Caco-2 (cell line): ENCODE results near the gene RTL1. TPM values are rescaled to one million over a fixed set of nuclear protein-coding genes. Genes with fewer than 3 reads are reported as not detected.

Experiments used
- BruUV-seq: library from RNA; stranded (reverse); fragments of 400-500 nt; replicated peaks from 2 replicates; lab custom pipeline; 2021; lab: Mats Ljungman, UMichigan
- CTCF ChIA-PET: fragments of 300-600 bp; sonication (Branson Sonifier 250); formaldehyde crosslinking; loops from one replicate; lab custom pipeline; 2022; ENCODE audit warnings: antibody characterized with exemption; lab: Charles Lee
- POLR2A ChIA-PET: fragments of 300-600 bp; sonication (Branson Sonifier 250); formaldehyde crosslinking; loops from one replicate; lab custom pipeline; 2022; ENCODE audit warnings: antibody characterized with exemption; lab: Charles Lee
- DNase-seq, 2 experiments: peaks; one replicate each; pipeline versions ENCODE4 v3.0.0 to v3.0.0-alpha.2; 2020 to 2022
- H3K27me3 ChIP-seq: replicated peaks from 2 replicates; pipeline ENCODE4 v1.6.0; 2011; ENCODE audit warnings: low read length; ENCODE audit not compliant: control insufficient read depth, insufficient read depth
- H3K36me3 ChIP-seq: 2 replicates; pipeline ENCODE4 v1.5.1; 2011; ENCODE audit warnings: low read length; ENCODE audit not compliant: control insufficient read depth, insufficient read depth
- H3K4me1 ChIP-seq: fragments of 250-450 bp; sonication (Bioruptor Pico); 2 replicates; pipeline ENCODE4 v1.5.1; 2020; ENCODE audit warnings: mild to moderate bottlenecking
- H3K4me3 ChIP-seq: 2 replicates; pipeline ENCODE4 v1.5.1; 2011; ENCODE audit warnings: low read depth, mild to moderate bottlenecking, control low read depth, low read length
- H3K9me3 ChIP-seq: fragments of 250-450 bp; sonication (Bioruptor Pico); 2 replicates; pipeline ENCODE4 v1.5.1; 2020; ENCODE audit warnings: mild to moderate bottlenecking, moderate library complexity
- H3K27ac Mint-ChIP-seq: one replicate; pipeline ENCODE4 v1.8.0; 2022; ENCODE audit warnings: mixed read lengths; ENCODE audit not compliant: unreplicated experiment
- H3K27me3 Mint-ChIP-seq: one replicate; pipeline ENCODE4 v1.8.0; 2022; ENCODE audit warnings: mixed read lengths; ENCODE audit not compliant: insufficient read depth, unreplicated experiment
- H3K36me3 Mint-ChIP-seq: one replicate; pipeline ENCODE4 v1.8.0; 2022; ENCODE audit warnings: mild to moderate bottlenecking, mixed read lengths; ENCODE audit not compliant: insufficient read depth, unreplicated experiment
- H3K4me1 Mint-ChIP-seq: one replicate; pipeline ENCODE4 v1.8.0; 2022; ENCODE audit warnings: low read depth, mixed read lengths; ENCODE audit not compliant: unreplicated experiment
- H3K4me3 Mint-ChIP-seq: one replicate; pipeline ENCODE4 v1.8.0; 2022; ENCODE audit warnings: mild to moderate bottlenecking, moderate library complexity, mixed read lengths; ENCODE audit not compliant: unreplicated experiment
- H3K9me3 Mint-ChIP-seq: one replicate; pipeline ENCODE4 v1.8.0; 2022; ENCODE audit warnings: mixed read lengths; ENCODE audit not compliant: unreplicated experiment
- CTCF ChIP-seq, 2 experiments: fragments of 200-600 bp in 1 of 2; IDR thresholded peaks; 1 replicate in 1 of 2; 2 replicates in 1 of 2; pipeline versions ENCODE4 v1.5.1 to v1.8.0; 2011 to 2022; ENCODE audit warnings: antibody characterized with exemption in 1 of 2, control low read depth in 1 of 2, inconsistent platforms in 1 of 2, low read depth in 1 of 2, low read length in 1 of 2, mild to moderate bottlenecking in 1 of 2, moderate library complexity in 1 of 2; ENCODE audit not compliant: insufficient read depth in 1 of 2, severe bottlenecking in 1 of 2, unreplicated experiment in 1 of 2
- intact Hi-C: fragments of 100-400 bp; cut with micrococcal nuclease; formaldehyde crosslinking; loops from one replicate; pipeline ENCODE4 v1.10.0; 2022; ENCODE audit not compliant: unreplicated experiment
- total RNA-seq: library from RNA; stranded (reverse); gene quantifications from 2 replicates; pipeline ENCODE4 v1.2.3, GENCODE V29; 2022

Gene RTL1
- total RNA-seq, 1 experiment from 2014 or later, result not detected

- POLR2A ChIA-PET, result no interaction called here
- Mint-ChIP-seq H3K4me3 (no peak overlapping the region), H3K27me3 (peaks cover 3% of the 10 kb centered on the region), H3K36me3 (no peaks in the 10 kb centered on the region), H3K9me3 (no peaks in the 10 kb centered on the region), H3K27ac (no peak overlapping the region), H3K4me1 (no peaks in the 10 kb centered on the region)
- Histone ChIP-seq H3K27me3 (no peaks in the 10 kb centered on the region), H3K36me3 (no peaks in the 10 kb centered on the region), H3K4me3 (no peak overlapping the region), H3K4me1 (no peaks in the 10 kb centered on the region), H3K9me3 (no peaks in the 10 kb centered on the region)
- intact Hi-C loops, result no loop called here
- CTCF ChIA-PET, result interaction anchor here (0.6 to 1.3 kb wide), 3 partner anchors 49 to 777 kb away, joined by 3 to 5 read pairs (median 3); no protein-coding TSS in a partner anchor
- TF ChIP-seq CTCF (IDR thresholded peaks at IDR 0.05; ENCODE audit: insufficient read depth in 1 of 2, low read depth in 1 of 2, low read length in 1 of 2, severe bottlenecking in 1 of 2, unreplicated experiment in 1 of 2), result no peak
- no peak for DNase-seq
- BruUV-seq, result no TSS peak
Observed at GRCh38 chr14:100851946-100852620, 51.4 kb downstream of the RTL1 start.

- Mint-ChIP-seq H3K27ac (no peak overlapping the region), H3K36me3 (no peaks in the 10 kb centered on the region), H3K4me1 (no peaks in the 10 kb centered on the region)
Observed at GRCh38 chr14:100851586-100851916, 52.0 kb downstream of the RTL1 start.

More at GRCh38 chr14:100851586-100851916, 52.0 kb downstream of the RTL1 start:
- intact Hi-C loops, result no loop called here
- BruUV-seq, result no TSS peak
- H3K36me3 ChIP-seq, result no peaks in the 10 kb centered on the region
- ChIA-PET POLR2A (no interaction called here), CTCF (interaction anchor here (0.6 to 1.3 kb wide), 5 partner anchors 10 to 777 kb away, joined by 3 to 5 read pairs (median 3); no protein-coding TSS in a partner anchor)
- no peak for DNase-seq
- TF ChIP-seq CTCF (IDR thresholded peaks at IDR 0.05; ENCODE audit: insufficient read depth in 1 of 2, low read depth in 1 of 2, low read length in 1 of 2, severe bottlenecking in 1 of 2, unreplicated experiment in 1 of 2), result no peak
- H3K4me3 Mint-ChIP-seq, result no peak overlapping the region
- H3K4me1 ChIP-seq, result no peaks in the 10 kb centered on the region
- H3K4me3 ChIP-seq, result no peak overlapping the region
- H3K27me3 Mint-ChIP-seq, result peaks cover 3% of the 10 kb centered on the region
- H3K27me3 ChIP-seq, result no peaks in the 10 kb centered on the region
- no peaks in the 10 kb centered on the region for H3K9me3 Mint-ChIP-seq
- H3K9me3 ChIP-seq, result no peaks in the 10 kb centered on the region
